Nephron (organoid): Measurements from ENCODE around the gene ERGIC3.
"Not testable (repeated sequence)": the region's sequence is repeated elsewhere in the genome, so short reads cannot be mapped to it uniquely, and the experiment has no call there.

Source experiments
- H3K27ac Mint-ChIP-seq, 3 experiments: 2 replicates each; pipeline ENCODE4 v1.8.0; 2020; ENCODE audit warnings: mixed read lengths in 3 of 3, mild to moderate bottlenecking in 2 of 3, moderate library complexity in 1 of 3
- H3K27me3 Mint-ChIP-seq: 2 replicates; pipeline ENCODE4 v1.8.0; 2021; ENCODE audit warnings: low read depth, mild to moderate bottlenecking, moderate library complexity, mixed read lengths
- H3K36me3 Mint-ChIP-seq: 2 replicates; pipeline ENCODE4 v1.8.0; 2020; ENCODE audit warnings: low read depth, mixed read lengths
- H3K4me1 Mint-ChIP-seq: 2 replicates; pipeline ENCODE4 v1.8.0; 2020; ENCODE audit warnings: mixed read lengths
- H3K4me3 Mint-ChIP-seq, 3 experiments: 2 replicates each; pipeline ENCODE4 v1.8.0; 2020; ENCODE audit warnings: mild to moderate bottlenecking in 3 of 3, mixed read lengths in 3 of 3, moderate library complexity in 2 of 3
- H3K9me3 Mint-ChIP-seq: 2 replicates; pipeline ENCODE4 v1.8.0; 2020; ENCODE audit warnings: mixed read lengths
- TF ChIP-seq, protein P1 (sequence below), 3 experiments: fragments of 200-600 bp; sonication (generic); IDR thresholded peaks; one replicate each; pipeline ENCODE4 v1.5.0; 2021; ENCODE audit warnings: antibody characterized with exemption in 3 of 3; ENCODE audit not compliant: unreplicated experiment in 3 of 3

ERGIC3 gene

DNA sequence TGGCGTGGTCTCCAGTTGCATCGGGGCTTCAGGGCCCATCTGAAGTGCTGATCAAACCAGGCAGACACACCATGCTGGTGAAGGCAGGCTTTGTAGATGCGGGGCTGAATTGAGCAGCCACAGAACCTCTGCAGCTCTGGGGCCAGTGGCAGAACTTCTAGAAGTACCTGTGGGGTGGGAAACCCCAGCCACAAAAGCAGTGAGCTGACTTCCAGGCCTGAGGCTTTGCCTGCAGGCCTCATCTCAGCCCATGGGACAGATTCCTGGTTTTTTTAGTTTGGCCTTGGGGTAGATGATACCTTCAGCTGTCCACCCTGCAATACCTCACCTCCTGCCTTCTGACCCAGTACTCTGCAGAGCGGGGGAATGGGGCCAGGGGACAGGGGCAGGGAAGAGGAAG, 26.5 kb upstream of the ERGIC3 start:
- TF ChIP-seq, protein P1, sequence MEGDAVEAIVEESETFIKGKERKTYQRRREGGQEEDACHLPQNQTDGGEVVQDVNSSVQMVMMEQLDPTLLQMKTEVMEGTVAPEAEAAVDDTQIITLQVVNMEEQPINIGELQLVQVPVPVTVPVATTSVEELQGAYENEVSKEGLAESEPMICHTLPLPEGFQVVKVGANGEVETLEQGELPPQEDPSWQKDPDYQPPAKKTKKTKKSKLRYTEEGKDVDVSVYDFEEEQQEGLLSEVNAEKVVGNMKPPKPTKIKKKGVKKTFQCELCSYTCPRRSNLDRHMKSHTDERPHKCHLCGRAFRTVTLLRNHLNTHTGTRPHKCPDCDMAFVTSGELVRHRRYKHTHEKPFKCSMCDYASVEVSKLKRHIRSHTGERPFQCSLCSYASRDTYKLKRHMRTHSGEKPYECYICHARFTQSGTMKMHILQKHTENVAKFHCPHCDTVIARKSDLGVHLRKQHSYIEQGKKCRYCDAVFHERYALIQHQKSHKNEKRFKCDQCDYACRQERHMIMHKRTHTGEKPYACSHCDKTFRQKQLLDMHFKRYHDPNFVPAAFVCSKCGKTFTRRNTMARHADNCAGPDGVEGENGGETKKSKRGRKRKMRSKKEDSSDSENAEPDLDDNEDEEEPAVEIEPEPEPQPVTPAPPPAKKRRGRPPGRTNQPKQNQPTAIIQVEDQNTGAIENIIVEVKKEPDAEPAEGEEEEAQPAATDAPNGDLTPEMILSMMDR (IDR thresholded peaks at IDR 0.05; ENCODE audit: unreplicated experiment in 3 of 3), result no peak
- Mint-ChIP-seq H3K27me3 (no peaks in the 10 kb centered on the region), H3K27ac (no peak overlapping the region), H3K4me3 (no peak overlapping the region), H3K4me1 (no peaks in the 10 kb centered on the region), H3K9me3 (no peaks in the 10 kb centered on the region), H3K36me3 (peaks cover 17% of the 10 kb centered on the region)

DNA sequence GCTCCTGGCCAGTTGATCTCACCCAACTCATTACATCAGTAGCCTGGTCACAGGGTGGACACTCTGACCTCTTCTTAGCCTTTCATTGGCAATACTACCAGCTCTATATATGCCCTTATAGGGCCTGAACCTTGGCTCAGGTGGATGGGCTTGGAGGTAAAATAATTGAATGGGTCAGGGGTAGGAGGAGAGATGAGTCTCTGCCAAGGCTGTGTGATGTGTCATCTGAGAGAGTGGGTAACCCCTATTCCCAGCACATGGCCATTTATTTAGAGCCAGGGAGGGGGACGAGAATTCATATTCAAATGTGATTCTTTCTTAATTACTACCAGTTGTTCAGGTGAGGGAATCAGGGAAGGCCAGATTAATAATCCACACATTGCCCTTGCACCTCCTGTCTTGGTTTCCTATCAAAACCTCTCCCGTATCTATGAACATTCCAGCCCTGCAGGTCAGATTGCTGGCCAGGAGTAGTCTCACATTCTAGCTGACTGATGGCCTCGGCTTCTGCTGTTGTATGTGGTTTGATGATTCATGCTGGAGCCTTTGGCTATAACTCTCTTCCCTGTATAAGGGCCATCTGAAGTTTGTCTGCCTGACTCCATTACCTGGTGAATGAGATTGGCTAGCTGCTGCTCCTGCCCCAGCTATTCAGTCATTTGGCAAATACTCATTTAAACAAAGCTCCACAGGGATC, 25.8 kb upstream of the ERGIC3 start:
- no peaks in the 10 kb centered on the region for H3K27me3 Mint-ChIP-seq
- TF ChIP-seq, protein P1 (IDR thresholded peaks at IDR 0.05; ENCODE audit: unreplicated experiment in 3 of 3), result no peak
- peaks cover 17% of the 10 kb centered on the region for H3K36me3 Mint-ChIP-seq
- H3K4me3 Mint-ChIP-seq, result no peak overlapping the region
- H3K4me1 Mint-ChIP-seq, result no peaks in the 10 kb centered on the region
- no peak overlapping the region for H3K27ac Mint-ChIP-seq
- no peaks in the 10 kb centered on the region for H3K9me3 Mint-ChIP-seq

DNA sequence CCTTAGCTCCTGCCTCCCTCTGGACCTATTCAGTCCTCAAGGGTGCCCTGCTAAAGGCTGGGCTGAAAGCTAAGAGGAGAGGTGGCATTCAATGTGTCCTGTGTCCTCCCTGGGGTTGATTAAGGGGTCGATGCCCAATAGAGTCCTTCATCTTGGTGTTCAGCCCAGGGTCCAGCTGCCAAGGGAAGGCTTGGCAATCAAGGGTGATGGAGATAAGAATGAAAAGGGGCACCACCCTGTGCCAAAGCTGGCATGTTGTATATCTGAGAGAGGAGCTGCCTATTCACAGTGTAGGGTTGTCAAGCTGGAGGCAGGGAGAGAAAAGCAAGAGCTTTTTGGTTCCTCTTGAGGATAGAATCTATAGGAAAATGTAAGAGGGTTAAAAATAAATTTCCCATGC, 24.8 kb upstream of the ERGIC3 start:
- H3K4me1 Mint-ChIP-seq, result no peaks in the 10 kb centered on the region
- no peaks in the 10 kb centered on the region for H3K9me3 Mint-ChIP-seq
- H3K4me3 Mint-ChIP-seq, result no peak overlapping the region
- TF ChIP-seq, protein P1 (IDR thresholded peaks at IDR 0.05; ENCODE audit: unreplicated experiment in 3 of 3), result no peak
- no peaks in the 10 kb centered on the region for H3K27me3 Mint-ChIP-seq
- H3K36me3 Mint-ChIP-seq, result peaks cover 12% of the 10 kb centered on the region
- no peak overlapping the region for H3K27ac Mint-ChIP-seq

DNA sequence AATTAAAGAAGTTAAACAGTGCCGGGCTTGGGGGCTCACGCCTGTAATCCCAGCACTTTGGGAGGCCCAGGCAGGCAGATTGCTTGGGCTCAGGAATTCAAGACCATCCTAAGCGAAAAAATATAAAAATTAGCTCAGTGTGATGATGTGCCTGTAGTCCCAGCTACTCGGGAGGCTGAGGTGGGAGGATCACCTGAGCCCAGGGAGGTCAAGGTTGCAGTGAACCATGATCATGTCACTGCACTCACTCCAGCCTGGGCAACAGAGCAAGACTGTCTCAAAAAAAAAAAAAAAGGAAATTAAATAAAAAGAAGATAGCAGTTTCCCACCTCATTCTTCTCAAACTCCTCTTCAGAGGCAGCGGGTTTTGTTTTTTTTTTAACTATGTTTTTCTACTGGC, 24.1 kb upstream of the ERGIC3 start:
- H3K27ac Mint-ChIP-seq, H3K4me3 Mint-ChIP-seq, H3K27me3 Mint-ChIP-seq, H3K4me1 Mint-ChIP-seq, H3K9me3 Mint-ChIP-seq: not testable (repeated sequence)
- peaks cover 10% of the 10 kb centered on the region for H3K36me3 Mint-ChIP-seq

DNA sequence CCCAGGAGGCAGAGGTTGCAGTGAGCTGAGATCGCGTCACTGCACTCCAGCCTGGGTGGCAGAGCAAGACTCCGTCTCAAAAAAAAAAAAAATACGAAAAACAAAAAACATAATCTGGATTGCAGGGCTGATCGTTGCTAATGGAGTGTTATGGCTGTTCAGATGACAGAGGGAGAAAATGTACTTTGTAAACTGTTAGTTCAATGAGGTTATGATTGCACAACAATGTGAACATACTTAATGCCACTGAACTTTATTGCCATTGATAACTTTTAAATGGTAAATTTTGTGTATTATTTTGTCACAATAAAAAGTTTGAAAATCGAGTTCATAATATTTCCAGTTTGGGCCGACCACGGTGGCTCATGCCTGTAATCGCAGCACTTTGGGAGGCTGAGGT, 22.9 kb upstream of the ERGIC3 start:
- Mint-ChIP-seq H3K27me3 (peaks cover 3% of the 10 kb centered on the region), H3K9me3 (no peaks in the 10 kb centered on the region), H3K36me3 (peaks cover 6% of the 10 kb centered on the region), H3K27ac (no peak overlapping the region), H3K4me1 (no peaks in the 10 kb centered on the region), H3K4me3 (no peak overlapping the region)
- TF ChIP-seq, protein P1 (IDR thresholded peaks at IDR 0.05; ENCODE audit: unreplicated experiment in 3 of 3), result no peak

DNA sequence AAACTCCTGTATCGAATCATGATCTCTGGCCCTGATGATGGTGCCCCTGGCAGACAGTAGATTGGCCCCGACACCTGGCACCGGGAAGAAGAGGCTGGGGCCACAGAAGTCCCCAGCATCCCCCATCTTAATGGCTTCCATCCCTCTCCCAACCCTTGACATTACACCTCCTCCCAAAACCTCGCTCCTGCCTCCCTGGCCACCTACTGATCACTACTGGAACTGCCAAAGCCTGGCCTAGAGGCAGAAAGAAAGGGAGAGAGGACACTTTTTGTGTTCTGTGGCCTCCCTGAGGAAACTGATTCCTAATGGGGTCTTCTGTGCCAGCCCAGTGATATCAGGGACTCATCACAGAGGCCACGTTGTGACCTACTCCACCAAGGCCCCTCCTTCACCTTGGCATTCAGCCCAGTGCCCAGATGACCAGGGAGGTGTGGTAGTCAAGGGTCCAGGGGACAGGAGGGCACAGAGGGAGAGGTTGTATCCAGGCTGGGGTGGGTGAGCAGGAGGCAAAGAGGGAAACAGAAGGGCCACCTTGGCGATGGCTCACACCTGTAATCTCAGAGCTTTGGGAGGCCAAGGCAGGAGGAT, 18.5 kb upstream of the ERGIC3 start:
- TF ChIP-seq, protein P1 (IDR thresholded peaks at IDR 0.05; ENCODE audit: unreplicated experiment in 3 of 3), result peak in 2 of 3 experiments; percentile 24 to 28
- no peaks in the 10 kb centered on the region for H3K9me3 Mint-ChIP-seq
- peaks cover 3% of the 10 kb centered on the region for H3K27me3 Mint-ChIP-seq
- no peak overlapping the region for H3K27ac Mint-ChIP-seq
- H3K36me3 Mint-ChIP-seq, result no peaks in the 10 kb centered on the region
- no peaks in the 10 kb centered on the region for H3K4me1 Mint-ChIP-seq
- H3K4me3 Mint-ChIP-seq, result no peak overlapping the region
